MM.1S (cell line): ENCODE measurements around the gene SLC24A4.

Source experiments
- DNase-seq: peaks from one replicate; pipeline ENCODE4 v3.0.0-alpha.2; 2015
- H2AFZ ChIP-seq: fragments of 300-600 bp; sonication (generic); 2 replicates; pipeline ENCODE4 v1.6.0; 2016; ENCODE audit warnings: antibody characterized with exemption, low read length
- H3F3A ChIP-seq: fragments of 300-600 bp; sonication (generic); 2 replicates; pipeline ENCODE4 v1.6.1; 2016; ENCODE audit warnings: mild to moderate bottlenecking, antibody characterized with exemption, low read length, moderate library complexity, mixed read lengths; ENCODE audit not compliant: insufficient read depth
- H3K27ac ChIP-seq: fragments of 300-600 bp; sonication (generic); 2 replicates; pipeline ENCODE4 v1.5.1; 2016; ENCODE audit warnings: mild to moderate bottlenecking, low read length
- H3K27me3 ChIP-seq: fragments of 300-600 bp; sonication (generic); replicated peaks from 2 replicates; pipeline ENCODE4 v1.6.0; 2016; ENCODE audit warnings: low read length; ENCODE audit not compliant: insufficient read depth
- H3K36me3 ChIP-seq: fragments of 300-600 bp; sonication (generic); replicated peaks from 2 replicates; pipeline ENCODE4 v1.6.1; 2016; ENCODE audit warnings: mild to moderate bottlenecking, low read length, mixed read lengths; ENCODE audit not compliant: insufficient read depth
- H3K4me1 ChIP-seq: fragments of 300-600 bp; sonication (generic); 2 replicates; pipeline ENCODE4 v1.6.1; 2016; ENCODE audit warnings: low read length, mixed read lengths
- H3K4me2 ChIP-seq: fragments of 300-600 bp; sonication (generic); 2 replicates; pipeline ENCODE4 v1.6.0; 2016; ENCODE audit warnings: low read depth, low read length
- H3K4me3 ChIP-seq: fragments of 300-600 bp; sonication (generic); 2 replicates; pipeline ENCODE4 v1.5.1; 2016; ENCODE audit warnings: low read length, mixed read lengths
- H3K79me2 ChIP-seq: fragments of 300-600 bp; sonication (generic); 2 replicates; pipeline ENCODE4 v1.6.1; 2016; ENCODE audit warnings: mixed run types, low read length, mixed read lengths
- H3K9ac ChIP-seq: fragments of 300-600 bp; sonication (generic); 2 replicates; pipeline ENCODE4 v1.6.1; 2016; ENCODE audit warnings: low read length, mixed read lengths
- H3K9me2 ChIP-seq: fragments of 300-600 bp; sonication (generic); replicated peaks from 2 replicates; pipeline ENCODE4 v1.6.1; 2016; ENCODE audit warnings: mild to moderate bottlenecking, low read length, mixed read lengths; ENCODE audit not compliant: insufficient read depth
- H3K9me3 ChIP-seq: fragments of 300-600 bp; sonication (generic); replicated peaks from 2 replicates; pipeline ENCODE4 v1.6.1; 2016; ENCODE audit warnings: mild to moderate bottlenecking, low read length, mixed read lengths; ENCODE audit not compliant: insufficient read depth
- H4K20me1 ChIP-seq: fragments of 300-600 bp; sonication (generic); 2 replicates; pipeline ENCODE4 v1.6.1; 2016; ENCODE audit warnings: mild to moderate bottlenecking, low read length, moderate library complexity, mixed read lengths; ENCODE audit not compliant: insufficient read depth
- CTCF ChIP-seq: fragments of 300-600 bp; sonication (generic); IDR thresholded peaks from 2 replicates; pipeline ENCODE4 v1.5.1; 2016; ENCODE audit warnings: antibody characterized with exemption, low read length, mixed read lengths
- EZH2 ChIP-seq: fragments of 300-600 bp; sonication (generic); optimal IDR thresholded peaks from 2 replicates; pipeline ENCODE3; 2017; ENCODE audit warnings: low read depth, mild to moderate bottlenecking, antibody characterized with exemption, low read length, mixed read lengths
- EZH2phosphoT487 ChIP-seq: fragments of 300-600 bp; sonication (generic); IDR thresholded peaks from 2 replicates; pipeline ENCODE4 v1.6.1; 2018; ENCODE audit warnings: antibody characterized with exemption, low read length

Gene SLC24A4

DNA sequence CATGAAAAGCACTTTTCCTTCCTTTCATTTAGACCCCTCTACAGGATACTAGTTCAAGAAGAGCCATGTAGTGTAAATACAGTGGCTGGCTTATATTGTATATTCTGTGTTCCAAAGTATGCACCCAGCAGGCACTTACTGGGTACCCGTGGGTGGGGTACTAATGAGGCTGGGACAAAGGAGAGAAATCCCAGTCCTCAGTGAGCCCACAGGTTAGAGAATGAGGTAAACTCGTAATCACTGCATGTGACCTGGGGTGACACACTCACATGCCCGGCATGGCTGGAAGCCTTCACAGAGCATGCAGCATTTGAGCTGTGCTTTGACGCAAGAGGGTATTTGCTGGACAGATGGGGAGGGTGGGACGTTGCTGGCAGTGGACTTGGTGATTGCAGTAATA, 17.1 kb downstream of the SLC24A4 start:
- H3F3A ChIP-seq: no peaks in the 10 kb centered on the region
- H2AFZ ChIP-seq: no peak overlapping the region
- no peak overlapping the region for H3K4me2 ChIP-seq
- H3K27ac ChIP-seq: no peak overlapping the region
- no peaks in the 10 kb centered on the region for H4K20me1 ChIP-seq
- H3K27me3 ChIP-seq: no peaks in the 10 kb centered on the region
- TF ChIP-seq EZH2: no peak
- TF ChIP-seq CTCF: no peak
- no peak for TF ChIP-seq EZH2phosphoT487
- H3K36me3 ChIP-seq: no peaks in the 10 kb centered on the region
- H3K9me3 ChIP-seq: no peaks in the 10 kb centered on the region
- H3K9me2 ChIP-seq: no peaks in the 10 kb centered on the region
- H3K9ac ChIP-seq: no peak overlapping the region
- H3K4me3 ChIP-seq: no peak overlapping the region
- no peaks in the 10 kb centered on the region for H3K4me1 ChIP-seq
- no peak for DNase-seq
- no peaks in the 10 kb centered on the region for H3K79me2 ChIP-seq

GRCh38 chr14:92340931-92341330, 18.0 kb downstream of the SLC24A4 start:
- Histone ChIP-seq H3K4me1 (no peaks in the 10 kb centered on the region), H3K79me2 (no peaks in the 10 kb centered on the region), H3K9ac (no peak overlapping the region), H3K27me3 (no peaks in the 10 kb centered on the region), H3K9me3 (no peaks in the 10 kb centered on the region), H4K20me1 (no peaks in the 10 kb centered on the region), H3K4me3 (no peak overlapping the region), H3F3A (no peaks in the 10 kb centered on the region), H3K4me2 (no peak overlapping the region), H2AFZ (no peak overlapping the region), H3K36me3 (no peaks in the 10 kb centered on the region), H3K27ac (no peak overlapping the region), H3K9me2 (no peaks in the 10 kb centered on the region)
- DNase-seq: no peak
- TF ChIP-seq CTCF: no peak
- no peak for TF ChIP-seq EZH2phosphoT487
- TF ChIP-seq EZH2: no peak

GRCh38 chr14:92341791-92342190, 18.8 kb downstream of the SLC24A4 start:
- Histone ChIP-seq H3K79me2 (no peaks in the 10 kb centered on the region), H3F3A (no peaks in the 10 kb centered on the region), H2AFZ (no peak overlapping the region), H3K36me3 (no peaks in the 10 kb centered on the region), H3K4me2 (no peak overlapping the region), H4K20me1 (no peaks in the 10 kb centered on the region), H3K4me1 (no peaks in the 10 kb centered on the region), H3K9me2 (no peaks in the 10 kb centered on the region), H3K9me3 (no peaks in the 10 kb centered on the region), H3K9ac (no peak overlapping the region), H3K27me3 (no peaks in the 10 kb centered on the region), H3K4me3 (no peak overlapping the region), H3K27ac (no peak overlapping the region)
- no peak for DNase-seq
- TF ChIP-seq EZH2phosphoT487 (no peak), EZH2 (no peak), CTCF (no peak)
